DND-41 (cell line): ENCODE results near the gene TMEM243.

Experiments used
- EZH2 ChIP-seq: IDR thresholded peaks from 3 replicates; pipeline ENCODE4 v1.6.1; 2012; ENCODE audit warnings: borderline replicate concordance, low read depth, mild to moderate bottlenecking, moderate library complexity, low read length, inconsistent platforms; ENCODE audit not compliant: severe bottlenecking
- TF ChIP-seq, protein P1 (sequence below): IDR thresholded peaks from 2 replicates; pipeline ENCODE4 v1.5.1; 2012; ENCODE audit warnings: borderline replicate concordance, low read length, moderate library complexity, mild to moderate bottlenecking; ENCODE audit not compliant: poor library complexity, severe bottlenecking; ENCODE audit errors: extremely low read depth

GRCh38 chr7:87253589-87254087, 34.1 kb upstream of the TMEM243 start:
- TF ChIP-seq, protein P1, sequence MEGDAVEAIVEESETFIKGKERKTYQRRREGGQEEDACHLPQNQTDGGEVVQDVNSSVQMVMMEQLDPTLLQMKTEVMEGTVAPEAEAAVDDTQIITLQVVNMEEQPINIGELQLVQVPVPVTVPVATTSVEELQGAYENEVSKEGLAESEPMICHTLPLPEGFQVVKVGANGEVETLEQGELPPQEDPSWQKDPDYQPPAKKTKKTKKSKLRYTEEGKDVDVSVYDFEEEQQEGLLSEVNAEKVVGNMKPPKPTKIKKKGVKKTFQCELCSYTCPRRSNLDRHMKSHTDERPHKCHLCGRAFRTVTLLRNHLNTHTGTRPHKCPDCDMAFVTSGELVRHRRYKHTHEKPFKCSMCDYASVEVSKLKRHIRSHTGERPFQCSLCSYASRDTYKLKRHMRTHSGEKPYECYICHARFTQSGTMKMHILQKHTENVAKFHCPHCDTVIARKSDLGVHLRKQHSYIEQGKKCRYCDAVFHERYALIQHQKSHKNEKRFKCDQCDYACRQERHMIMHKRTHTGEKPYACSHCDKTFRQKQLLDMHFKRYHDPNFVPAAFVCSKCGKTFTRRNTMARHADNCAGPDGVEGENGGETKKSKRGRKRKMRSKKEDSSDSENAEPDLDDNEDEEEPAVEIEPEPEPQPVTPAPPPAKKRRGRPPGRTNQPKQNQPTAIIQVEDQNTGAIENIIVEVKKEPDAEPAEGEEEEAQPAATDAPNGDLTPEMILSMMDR: no peak
- no peak for TF ChIP-seq EZH2
